Astrocyte (in vitro differentiated cells and primary cell): Measurements from ENCODE around the gene C20orf96.

Source experiments
- EZH2 ChIP-seq: IDR thresholded peaks from 2 replicates; pipeline ENCODE4 v1.6.1; 2012; ENCODE audit warnings: mild to moderate bottlenecking, low read length, inconsistent platforms; ENCODE audit not compliant: insufficient read depth
- TF ChIP-seq, protein P1 (sequence below): IDR thresholded peaks from 2 replicates; pipeline ENCODE4 v1.5.1; 2011; ENCODE audit warnings: low read depth, mild to moderate bottlenecking, inconsistent platforms, low read length, moderate library complexity; ENCODE audit not compliant: insufficient read depth

DNA sequence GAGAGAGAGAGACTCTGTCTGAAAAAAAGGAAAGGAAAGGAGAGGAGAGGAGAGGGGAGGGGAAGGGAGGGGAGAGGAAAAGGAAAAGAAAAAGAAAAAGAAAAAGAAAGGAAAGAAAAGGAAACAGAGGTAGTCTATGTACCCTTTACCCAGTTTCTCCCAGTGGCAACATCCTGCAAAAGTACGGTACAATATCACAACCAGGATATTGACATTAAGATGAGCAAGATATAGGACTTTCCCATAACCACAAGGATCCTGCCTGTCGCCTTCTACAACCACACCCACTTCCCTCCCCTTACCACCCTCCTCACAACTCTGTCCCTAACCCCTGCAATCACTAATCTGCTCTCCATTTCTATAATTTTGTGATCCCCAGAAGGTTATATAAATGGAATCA lies 4.0 kb downstream of the C20orf96 start:
- TF ChIP-seq, protein P1, sequence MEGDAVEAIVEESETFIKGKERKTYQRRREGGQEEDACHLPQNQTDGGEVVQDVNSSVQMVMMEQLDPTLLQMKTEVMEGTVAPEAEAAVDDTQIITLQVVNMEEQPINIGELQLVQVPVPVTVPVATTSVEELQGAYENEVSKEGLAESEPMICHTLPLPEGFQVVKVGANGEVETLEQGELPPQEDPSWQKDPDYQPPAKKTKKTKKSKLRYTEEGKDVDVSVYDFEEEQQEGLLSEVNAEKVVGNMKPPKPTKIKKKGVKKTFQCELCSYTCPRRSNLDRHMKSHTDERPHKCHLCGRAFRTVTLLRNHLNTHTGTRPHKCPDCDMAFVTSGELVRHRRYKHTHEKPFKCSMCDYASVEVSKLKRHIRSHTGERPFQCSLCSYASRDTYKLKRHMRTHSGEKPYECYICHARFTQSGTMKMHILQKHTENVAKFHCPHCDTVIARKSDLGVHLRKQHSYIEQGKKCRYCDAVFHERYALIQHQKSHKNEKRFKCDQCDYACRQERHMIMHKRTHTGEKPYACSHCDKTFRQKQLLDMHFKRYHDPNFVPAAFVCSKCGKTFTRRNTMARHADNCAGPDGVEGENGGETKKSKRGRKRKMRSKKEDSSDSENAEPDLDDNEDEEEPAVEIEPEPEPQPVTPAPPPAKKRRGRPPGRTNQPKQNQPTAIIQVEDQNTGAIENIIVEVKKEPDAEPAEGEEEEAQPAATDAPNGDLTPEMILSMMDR: no peak
- no peak for TF ChIP-seq EZH2
